ENCODE data around the gene ZBED2. TPM values are rescaled to one million over a fixed set of nuclear protein-coding genes. Genes with fewer than 3 reads are reported as not detected.
A peak's percentile ranks its signal among the peaks of the same experiment; 100 is the strongest.

The ZBED2 gene
- total RNA-seq, 1 donor from 2014 or later = 2.4 TPM

DNA sequence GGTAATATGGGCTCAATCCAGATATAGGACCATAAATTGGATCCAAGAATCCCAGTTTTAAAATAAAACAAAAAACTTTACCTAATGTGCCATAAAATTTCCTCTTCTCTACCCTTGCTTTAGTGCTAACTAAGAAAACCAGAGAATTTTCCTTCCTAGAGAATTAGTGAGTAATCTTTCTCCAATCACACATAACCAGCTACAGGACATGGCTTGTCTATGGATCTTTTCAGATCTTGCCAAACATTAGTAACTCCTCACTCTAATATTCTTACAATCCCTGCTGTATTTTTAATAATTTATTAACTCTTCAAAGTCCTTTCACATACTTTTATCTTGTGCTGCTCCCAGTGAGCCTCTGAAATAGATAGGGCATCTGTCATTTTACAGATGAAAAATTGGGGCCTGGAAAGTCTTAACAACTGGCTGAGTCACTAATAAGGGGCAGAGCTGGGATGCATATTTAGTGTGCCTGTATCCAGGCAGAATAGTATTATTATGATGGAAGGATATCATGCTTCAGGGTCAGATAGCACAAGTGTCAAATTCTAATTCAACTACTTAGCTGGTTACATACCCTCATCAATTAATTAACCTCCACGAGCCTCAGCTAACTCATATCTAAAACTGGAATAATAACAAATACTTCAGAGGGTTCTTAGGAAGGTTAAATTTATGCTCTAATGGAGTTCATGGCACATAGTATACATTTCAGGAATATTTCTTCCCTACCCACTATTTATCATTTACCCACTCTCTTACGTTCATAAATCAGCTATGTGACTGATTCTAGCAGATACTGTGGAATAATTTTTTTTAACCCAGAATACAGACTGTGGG, 5.6 kb downstream of the ZBED2 start:
- H3K4me3 ChIP-seq (ENCODE audit: low read depth, low read length) = no peak overlapping the region
- no peak for DNase-seq (ENCODE audit: low read depth)
- TF ChIP-seq, protein P1, sequence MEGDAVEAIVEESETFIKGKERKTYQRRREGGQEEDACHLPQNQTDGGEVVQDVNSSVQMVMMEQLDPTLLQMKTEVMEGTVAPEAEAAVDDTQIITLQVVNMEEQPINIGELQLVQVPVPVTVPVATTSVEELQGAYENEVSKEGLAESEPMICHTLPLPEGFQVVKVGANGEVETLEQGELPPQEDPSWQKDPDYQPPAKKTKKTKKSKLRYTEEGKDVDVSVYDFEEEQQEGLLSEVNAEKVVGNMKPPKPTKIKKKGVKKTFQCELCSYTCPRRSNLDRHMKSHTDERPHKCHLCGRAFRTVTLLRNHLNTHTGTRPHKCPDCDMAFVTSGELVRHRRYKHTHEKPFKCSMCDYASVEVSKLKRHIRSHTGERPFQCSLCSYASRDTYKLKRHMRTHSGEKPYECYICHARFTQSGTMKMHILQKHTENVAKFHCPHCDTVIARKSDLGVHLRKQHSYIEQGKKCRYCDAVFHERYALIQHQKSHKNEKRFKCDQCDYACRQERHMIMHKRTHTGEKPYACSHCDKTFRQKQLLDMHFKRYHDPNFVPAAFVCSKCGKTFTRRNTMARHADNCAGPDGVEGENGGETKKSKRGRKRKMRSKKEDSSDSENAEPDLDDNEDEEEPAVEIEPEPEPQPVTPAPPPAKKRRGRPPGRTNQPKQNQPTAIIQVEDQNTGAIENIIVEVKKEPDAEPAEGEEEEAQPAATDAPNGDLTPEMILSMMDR (conservative IDR thresholded peaks at IDR 0.05; ENCODE audit: low read depth, low read length) = no peak

DNA sequence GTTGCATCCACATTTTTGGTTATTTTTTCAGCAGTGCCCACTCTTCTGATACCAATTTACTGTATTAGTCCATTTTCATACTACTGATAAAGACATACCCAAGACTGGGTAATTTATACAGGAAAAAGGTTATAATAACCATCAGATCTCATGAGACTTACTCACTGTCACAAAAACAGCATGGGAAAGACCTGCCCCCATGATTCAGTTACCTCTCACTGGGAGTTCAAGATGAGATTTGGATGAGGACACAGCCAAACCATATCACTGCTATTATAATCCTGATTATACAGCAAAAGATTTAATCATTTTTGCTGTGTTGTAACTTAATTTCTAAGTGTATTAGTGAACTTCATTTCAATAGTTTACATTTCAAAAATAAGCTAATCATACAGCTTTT, 6.6 kb downstream of the ZBED2 start:
- no peak overlapping the region for H3K4me3 ChIP-seq (ENCODE audit: low read depth, low read length)
- no peak for DNase-seq (ENCODE audit: low read depth)
- TF ChIP-seq, protein P1 (conservative IDR thresholded peaks at IDR 0.05; ENCODE audit: low read depth, low read length) = no peak

DNA sequence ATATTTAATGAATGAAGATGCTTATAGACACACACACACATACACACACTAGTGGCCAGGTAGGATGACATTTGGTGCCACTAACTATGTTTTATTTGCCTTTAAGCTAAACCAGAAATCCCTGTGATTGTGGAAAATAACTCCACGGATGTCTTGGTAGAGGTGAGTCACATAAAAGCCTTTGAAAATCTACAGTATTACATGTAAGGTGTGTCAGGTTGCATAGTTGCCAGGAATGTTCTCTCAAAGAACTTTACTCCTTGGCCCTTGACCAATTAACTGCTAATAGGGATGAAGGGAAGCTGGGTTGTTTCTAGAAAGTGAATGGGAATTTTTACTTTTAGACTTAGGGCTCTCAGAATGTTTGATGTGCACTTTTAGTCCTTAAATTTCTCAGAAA, 9.9 kb downstream of the ZBED2 start:
- peak; percentile 78 for DNase-seq (ENCODE audit: low read depth)

DNA sequence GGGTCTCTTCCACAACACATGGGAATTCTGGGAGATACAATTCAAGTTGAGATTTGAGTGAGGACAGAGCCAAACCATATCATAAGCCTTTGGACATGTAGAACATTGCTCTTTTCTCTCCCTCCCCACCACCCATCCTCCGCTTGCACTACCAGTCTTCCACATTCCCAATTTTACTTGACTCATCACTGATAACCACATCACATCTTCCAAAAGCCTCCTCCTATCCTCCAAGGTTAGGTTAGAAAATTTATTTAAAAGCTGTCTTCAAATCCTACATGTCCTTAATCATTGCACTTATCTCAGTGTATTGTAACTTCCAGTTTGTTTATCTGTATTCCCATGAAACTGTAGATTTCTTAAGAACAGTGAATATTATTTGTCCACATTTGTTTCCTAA, 10.4 kb downstream of the ZBED2 start:
- DNase-seq (ENCODE audit: low read depth) = no peak
- no peak overlapping the region for H3K4me3 ChIP-seq (ENCODE audit: low read depth, low read length)
- TF ChIP-seq, protein P1 (conservative IDR thresholded peaks at IDR 0.05; ENCODE audit: low read depth, low read length) = no peak

More for the DNA sequence above, 9.9 kb downstream of the ZBED2 start:
- no peak overlapping the region for H3K4me3 ChIP-seq (ENCODE audit: low read depth, low read length)
- TF ChIP-seq, protein P1 (conservative IDR thresholded peaks at IDR 0.05; ENCODE audit: low read depth, low read length) = no peak

DNA sequence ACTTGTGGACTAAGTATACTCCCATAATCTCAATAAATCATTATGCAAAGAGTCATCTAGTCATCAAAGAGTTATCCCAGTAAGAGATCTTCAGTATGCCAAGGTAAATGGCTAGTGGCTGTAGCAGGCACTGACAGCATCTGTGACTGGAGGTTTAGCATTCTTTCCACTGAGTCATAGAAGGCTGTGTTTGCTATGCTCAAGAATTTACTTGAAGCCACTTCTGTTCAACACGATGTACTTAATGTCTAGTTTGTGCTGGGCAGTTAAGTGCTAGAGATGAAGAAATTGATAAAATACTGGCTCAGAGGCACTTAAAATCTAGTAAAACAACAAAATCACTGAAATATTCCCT, 13.0 kb downstream of the ZBED2 start:
- no peak overlapping the region for H3K4me3 ChIP-seq (ENCODE audit: low read depth, low read length)
- TF ChIP-seq, protein P1 (conservative IDR thresholded peaks at IDR 0.05; ENCODE audit: low read depth, low read length) = no peak
- DNase-seq (ENCODE audit: low read depth) = peak; percentile 88

DNA sequence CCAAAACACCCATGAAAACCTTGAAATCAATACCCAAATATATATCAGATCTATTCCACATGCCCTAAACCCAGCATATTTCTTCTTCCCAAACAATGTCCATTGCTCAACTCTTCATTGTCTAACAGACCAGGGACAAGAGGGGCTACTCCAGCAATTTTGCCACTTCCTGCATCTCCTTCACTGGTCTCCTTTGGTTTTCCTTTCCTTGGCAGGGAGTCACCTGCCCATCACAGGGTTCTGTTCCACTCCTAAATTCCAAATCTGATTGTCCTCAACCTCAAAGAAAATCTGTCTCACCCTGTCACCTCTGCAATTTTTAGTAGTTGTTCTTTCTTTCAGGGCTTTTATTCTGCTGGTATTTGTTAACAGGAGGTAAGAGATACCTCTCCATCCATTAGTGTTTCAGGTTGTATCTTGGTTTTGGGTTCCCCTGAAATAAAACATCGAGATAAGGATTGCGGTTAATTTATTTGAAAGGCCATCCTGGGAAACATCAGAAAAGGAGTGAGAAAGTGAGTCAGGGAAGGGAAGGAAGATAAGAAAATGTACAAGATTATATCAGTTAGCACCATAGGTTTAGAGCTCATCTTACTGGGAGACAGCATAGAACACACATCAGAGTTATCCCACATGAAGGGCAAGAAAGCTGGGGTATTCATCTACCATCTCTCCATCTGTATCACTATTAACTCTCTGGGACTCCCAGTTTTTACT, 13.6 kb downstream of the ZBED2 start:
- DNase-seq (ENCODE audit: low read depth) = no peak
- H3K4me3 ChIP-seq (ENCODE audit: low read depth, low read length) = no peak overlapping the region
- TF ChIP-seq, protein P1 (conservative IDR thresholded peaks at IDR 0.05; ENCODE audit: low read depth, low read length) = no peak
